Smooth muscle cell (in vitro differentiated cells): Measurements from ENCODE around the gene CAMK2B. TPM values are rescaled to one million over a fixed set of nuclear protein-coding genes. Genes with fewer than 3 reads are reported as not detected.

ENCODE experiments used
- DNase-seq: peaks from one replicate; lab custom pipeline; 2025; ENCODE audit not compliant: unreplicated experiment; lab: John Stamatoyannopoulos, UW
- H2AFZ ChIP-seq: fragments of 200-600 bp; sonication (generic); 2 replicates; pipeline ENCODE4 v1.6.0; 2016; ENCODE audit warnings: antibody characterized with exemption, low read depth, mild to moderate bottlenecking
- H3F3A ChIP-seq: fragments of 200-600 bp; sonication (generic); 2 replicates; pipeline ENCODE4 v1.6.0; 2017; ENCODE audit warnings: antibody characterized with exemption, low read depth
- H3K27ac ChIP-seq: fragments of 200-600 bp; sonication (generic); 2 replicates; pipeline ENCODE4 v1.5.1; 2016; ENCODE audit warnings: low read depth, mild to moderate bottlenecking
- H3K27me3 ChIP-seq: fragments of 200-600 bp; sonication (generic); 2 replicates; pipeline ENCODE4 v1.6.1; 2016; ENCODE audit warnings: low read depth, mild to moderate bottlenecking
- H3K36me3 ChIP-seq: fragments of 200-600 bp; sonication (generic); 2 replicates; pipeline ENCODE4 v1.5.1; 2016; ENCODE audit warnings: low read depth
- H3K4me1 ChIP-seq: fragments of 200-600 bp; sonication (generic); 2 replicates; pipeline ENCODE4 v1.5.1; 2016; ENCODE audit warnings: low read depth
- H3K4me2 ChIP-seq: fragments of 200-600 bp; sonication (generic); 2 replicates; pipeline ENCODE4 v1.6.0; 2016; ENCODE audit warnings: mild to moderate bottlenecking
- H3K4me3 ChIP-seq: fragments of 200-600 bp; sonication (generic); 2 replicates; pipeline ENCODE4 v1.5.1; 2016; ENCODE audit warnings: mild to moderate bottlenecking
- H3K79me2 ChIP-seq: fragments of 200-600 bp; sonication (generic); 2 replicates; pipeline ENCODE4 v1.6.0; 2016; ENCODE audit warnings: low read depth, mild to moderate bottlenecking
- H3K9ac ChIP-seq: fragments of 200-600 bp; sonication (generic); 2 replicates; pipeline ENCODE4 v1.6.0; 2016; ENCODE audit warnings: low read depth
- H3K9me3 ChIP-seq: fragments of 200-600 bp; sonication (generic); replicated peaks from 2 replicates; pipeline ENCODE4 v1.5.1; 2016; ENCODE audit warnings: low read depth
- H4K20me1 ChIP-seq: fragments of 200-600 bp; sonication (generic); 2 replicates; pipeline ENCODE4 v1.6.0; 2016; ENCODE audit warnings: low read depth
- CTCF ChIP-seq: fragments of 200-600 bp; sonication (generic); IDR thresholded peaks from 2 replicates; pipeline ENCODE4 v1.5.1; 2017; ENCODE audit warnings: borderline replicate concordance, mild to moderate bottlenecking, antibody characterized with exemption; ENCODE audit not compliant: insufficient read depth, poor library complexity, severe bottlenecking
- WGBS: methylation state at CpG from one replicate; pipeline ENCODE4 v1.1.7; 2016; ENCODE audit warnings: low lambda C conversion rate; 5-methylcytosine and 5-hydroxymethylcytosine counted together
- polyA plus RNA-seq: library from polyadenylated mRNA; unstranded; fragments of >200 nt; fragmentation: Nextera tagmentation; extraction: Ambion mirVana; gene quantifications from 2 replicates; pipeline ENCODE4 v1.2.1, GENCODE V29; 2016
- total RNA-seq: library from RNA; depleted of rRNA; stranded (reverse); fragments of >200 nt; gene quantifications from 2 replicates; pipeline ENCODE4 v1.2.3, GENCODE V29; 2014

The CAMK2B gene
- total and polyA plus RNA-seq, 2 experiments from 2014 or later, result not detected

- H2AFZ ChIP-seq, result no peak overlapping the region
These were observed 11.8 kb downstream of the CAMK2B start for GRCh38 chr7:44313621-44314031.

GRCh38 chr7:44313016-44313415, 12.4 kb downstream of the CAMK2B start:
- Histone ChIP-seq H3K4me2 (no peak overlapping the region), H3F3A (no peaks in the 10 kb centered on the region), H3K27me3 (peaks cover 28% of the 10 kb centered on the region), H2AFZ (no peak overlapping the region), H3K36me3 (no peaks in the 10 kb centered on the region), H3K9me3 (no peaks in the 10 kb centered on the region), H4K20me1 (no peaks in the 10 kb centered on the region), H3K4me1 (peaks cover 4% of the 10 kb centered on the region), H3K27ac (no peak overlapping the region), H3K4me3 (no peak overlapping the region), H3K9ac (no peak overlapping the region), H3K79me2 (no peaks in the 10 kb centered on the region)
- no peak for TF ChIP-seq CTCF
- WGBS, result 94% methylated on average over 8 of the region's 8 CpGs
- DNase-seq, result no peak

More at GRCh38 chr7:44313621-44314031, 11.8 kb downstream of the CAMK2B start:
- Histone ChIP-seq H3K9ac (no peak overlapping the region), H3K79me2 (no peaks in the 10 kb centered on the region), H3K4me2 (no peak overlapping the region), H4K20me1 (no peaks in the 10 kb centered on the region), H3K4me1 (peaks cover 4% of the 10 kb centered on the region), H3F3A (no peaks in the 10 kb centered on the region), H3K36me3 (no peaks in the 10 kb centered on the region), H3K27me3 (peaks cover 28% of the 10 kb centered on the region), H3K9me3 (no peaks in the 10 kb centered on the region), H3K4me3 (no peak overlapping the region), H3K27ac (no peak overlapping the region)
- no peak for DNase-seq
- TF ChIP-seq CTCF, result no peak
- WGBS, result 96% methylated on average over 7 of the region's 7 CpGs

GRCh38 chr7:44311561-44312495, 13.6 kb downstream of the CAMK2B start:
- DNase-seq, result no peak
- WGBS, result 92% methylated on average over 13 of the region's 16 CpGs

More at GRCh38 chr7:44311561-44312495, 13.6 kb downstream of the CAMK2B start:
- Histone ChIP-seq H3K36me3 (no peaks in the 10 kb centered on the region), H3K27me3 (peaks cover 27% of the 10 kb centered on the region), H3F3A (no peaks in the 10 kb centered on the region), H3K4me1 (peaks cover 4% of the 10 kb centered on the region), H3K9me3 (no peaks in the 10 kb centered on the region), H3K4me2 (no peak overlapping the region), H3K27ac (no peak overlapping the region), H4K20me1 (no peaks in the 10 kb centered on the region), H3K9ac (no peak overlapping the region), H3K79me2 (no peaks in the 10 kb centered on the region), H3K4me3 (no peak overlapping the region), H2AFZ (no peak overlapping the region)
- no peak for TF ChIP-seq CTCF
